ENCODE data around the gene SORBS1. TPM values are rescaled to one million over a fixed set of nuclear protein-coding genes. Genes with fewer than 3 reads are reported as not detected.

Gene SORBS1
- total and polyA plus RNA-seq, 3 experiments from 2014 or later, result 0.28 to 1.7 (median 0.92) TPM

- no peaks in the 10 kb centered on the region for H3K36me3 Mint-ChIP-seq
- Histone ChIP-seq H3K4me1 (ENCODE audit: insufficient read depth, low read length) (no peaks in the 10 kb centered on the region), H3K27ac (ENCODE audit: low read depth, low read length) (no peak overlapping the region), H3K9me3 (ENCODE audit: low read length) (no peaks in the 10 kb centered on the region), H3K27me3 (ENCODE audit: insufficient read depth, low read length, poor library complexity, severe bottlenecking) (no peaks in the 10 kb centered on the region), H3K36me3 (ENCODE audit: insufficient read depth, low read length) (no peaks in the 10 kb centered on the region), H3K4me3 (ENCODE audit: low read length) (no peak overlapping the region)
- ChIA-PET POLR2A (no interaction called here), CTCF (interaction anchor here (1.3 kb wide), 1 partner anchor 151 kb away, joined by 3 read pairs; the partner anchor contains the start of gene TCTN3)
- no peak overlapping the region for H3K27ac Mint-ChIP-seq
- H3K27me3 Mint-ChIP-seq, result peaks cover 0 to 2% of the 10 kb centered on the region in 2 donors
- no peak for DNase-seq
- H3K4me1 Mint-ChIP-seq, result no peaks in the 10 kb centered on the region
- H3K9me3 Mint-ChIP-seq, result no peaks in the 10 kb centered on the region
- H3K4me3 Mint-ChIP-seq, result no peak overlapping the region
Measured at GRCh38 chr10:95542761-95543160, 18.4 kb downstream of the SORBS1 start.

GRCh38 chr10:95542330-95542729 is 18.8 kb downstream of the SORBS1 start:
- CTCF ChIA-PET, result no interaction called here
- POLR2A ChIA-PET, result no interaction called here
- Mint-ChIP-seq H3K36me3 (no peaks in the 10 kb centered on the region), H3K27ac (peak overlapping the region in 1 of 8 donors; percentile 64), H3K4me3 (no peak overlapping the region), H3K4me1 (no peaks in the 10 kb centered on the region), H3K27me3 (peaks cover 0 to 2% of the 10 kb centered on the region in 2 donors), H3K9me3 (no peaks in the 10 kb centered on the region)
- Histone ChIP-seq H3K27me3 (ENCODE audit: insufficient read depth, low read length, poor library complexity, severe bottlenecking) (no peaks in the 10 kb centered on the region), H3K4me1 (ENCODE audit: insufficient read depth, low read length) (no peaks in the 10 kb centered on the region), H3K27ac (ENCODE audit: low read depth, low read length) (no peak overlapping the region), H3K36me3 (ENCODE audit: insufficient read depth, low read length) (no peaks in the 10 kb centered on the region), H3K9me3 (ENCODE audit: low read length) (no peaks in the 10 kb centered on the region), H3K4me3 (ENCODE audit: low read length) (no peak overlapping the region)
- no peak for DNase-seq

- no peaks in the 10 kb centered on the region for H3K9me3 ChIP-seq (ENCODE audit: low read length)
- no peak overlapping the region for H3K27ac Mint-ChIP-seq
- H3K9me3 Mint-ChIP-seq, result no peaks in the 10 kb centered on the region
- H3K27ac ChIP-seq (ENCODE audit: low read depth, low read length), result no peak overlapping the region
- H3K4me3 Mint-ChIP-seq, result no peak overlapping the region
- no peak overlapping the region for H3K4me3 ChIP-seq (ENCODE audit: low read length)
- CTCF ChIA-PET, result no interaction called here
- no peaks in the 10 kb centered on the region for H3K4me1 ChIP-seq (ENCODE audit: insufficient read depth, low read length)
- no peak for DNase-seq
- H3K27me3 ChIP-seq (ENCODE audit: insufficient read depth, low read length, poor library complexity, severe bottlenecking), result no peaks in the 10 kb centered on the region
- H3K4me1 Mint-ChIP-seq, result no peaks in the 10 kb centered on the region
- POLR2A ChIA-PET, result no interaction called here
- no peaks in the 10 kb centered on the region for H3K36me3 Mint-ChIP-seq
- no peaks in the 10 kb centered on the region for H3K36me3 ChIP-seq (ENCODE audit: insufficient read depth, low read length)
- H3K27me3 Mint-ChIP-seq, result peaks cover 0 to 5% of the 10 kb centered on the region in 2 donors
Measured at GRCh38 chr10:95540514-95541052, 20.6 kb downstream of the SORBS1 start.

- Histone ChIP-seq H3K4me3 (ENCODE audit: low read length) (no peak overlapping the region), H3K27ac (ENCODE audit: low read depth, low read length) (no peak overlapping the region), H3K9me3 (ENCODE audit: low read length) (no peaks in the 10 kb centered on the region), H3K4me1 (ENCODE audit: insufficient read depth, low read length) (no peaks in the 10 kb centered on the region), H3K36me3 (ENCODE audit: insufficient read depth, low read length) (no peaks in the 10 kb centered on the region), H3K27me3 (ENCODE audit: insufficient read depth, low read length, poor library complexity, severe bottlenecking) (no peaks in the 10 kb centered on the region)
- Mint-ChIP-seq H3K27ac (no peak overlapping the region), H3K9me3 (no peaks in the 10 kb centered on the region), H3K27me3 (peaks cover 0 to 3% of the 10 kb centered on the region in 2 donors), H3K4me3 (no peak overlapping the region), H3K4me1 (no peaks in the 10 kb centered on the region), H3K36me3 (no peaks in the 10 kb centered on the region)
- DNase-seq, result no peak
- ChIA-PET POLR2A (no interaction called here), CTCF (no interaction called here)
Measured at GRCh38 chr10:95539560-95540284, 21.4 kb downstream of the SORBS1 start.

GRCh38 chr10:95538412-95538811 is 22.8 kb downstream of the SORBS1 start:
- Histone ChIP-seq H3K27ac (ENCODE audit: low read depth, low read length) (no peak overlapping the region), H3K9me3 (ENCODE audit: low read length) (no peaks in the 10 kb centered on the region), H3K36me3 (ENCODE audit: insufficient read depth, low read length) (no peaks in the 10 kb centered on the region), H3K4me3 (ENCODE audit: low read length) (no peak overlapping the region), H3K27me3 (ENCODE audit: insufficient read depth, low read length, poor library complexity, severe bottlenecking) (no peaks in the 10 kb centered on the region), H3K4me1 (ENCODE audit: insufficient read depth, low read length) (no peaks in the 10 kb centered on the region)
- no peak for DNase-seq
- Mint-ChIP-seq H3K27ac (no peak overlapping the region), H3K9me3 (no peaks in the 10 kb centered on the region), H3K36me3 (no peaks in the 10 kb centered on the region), H3K4me1 (no peaks in the 10 kb centered on the region), H3K4me3 (no peak overlapping the region), H3K27me3 (peaks cover 0 to 3% of the 10 kb centered on the region in 2 donors)
- ChIA-PET POLR2A (no interaction called here), CTCF (interaction anchor here (0.6 kb wide), 1 partner anchor 71 kb away, joined by 3 read pairs; no protein-coding TSS in a partner anchor)

- H3K4me1 ChIP-seq (ENCODE audit: insufficient read depth, low read length), result no peaks in the 10 kb centered on the region
- H3K4me1 Mint-ChIP-seq, result no peaks in the 10 kb centered on the region
- no peaks in the 10 kb centered on the region for H3K9me3 ChIP-seq (ENCODE audit: low read length)
- H3K27ac Mint-ChIP-seq, result no peak overlapping the region
- H3K4me3 ChIP-seq (ENCODE audit: low read length), result no peak overlapping the region
- DNase-seq, result no peak
- no peaks in the 10 kb centered on the region for H3K36me3 ChIP-seq (ENCODE audit: insufficient read depth, low read length)
- no peaks in the 10 kb centered on the region for H3K36me3 Mint-ChIP-seq
- no peaks in the 10 kb centered on the region for H3K27me3 ChIP-seq (ENCODE audit: insufficient read depth, low read length, poor library complexity, severe bottlenecking)
- no peak overlapping the region for H3K4me3 Mint-ChIP-seq
- H3K27me3 Mint-ChIP-seq, result peaks cover 0 to 3% of the 10 kb centered on the region in 2 donors
- CTCF ChIA-PET, result no interaction called here
- no peaks in the 10 kb centered on the region for H3K9me3 Mint-ChIP-seq
- POLR2A ChIA-PET, result no interaction called here
- H3K27ac ChIP-seq (ENCODE audit: low read depth, low read length), result no peak overlapping the region
Measured at GRCh38 chr10:95537542-95537927, 23.6 kb downstream of the SORBS1 start.

- Mint-ChIP-seq H3K4me1 (no peaks in the 10 kb centered on the region), H3K36me3 (no peaks in the 10 kb centered on the region), H3K4me3 (no peak overlapping the region), H3K27me3 (peaks cover 0 to 6% of the 10 kb centered on the region in 2 donors), H3K27ac (no peak overlapping the region), H3K9me3 (no peaks in the 10 kb centered on the region)
- Histone ChIP-seq H3K4me3 (ENCODE audit: low read length) (no peak overlapping the region), H3K27ac (ENCODE audit: low read depth, low read length) (no peak overlapping the region), H3K36me3 (ENCODE audit: insufficient read depth, low read length) (no peaks in the 10 kb centered on the region), H3K27me3 (ENCODE audit: insufficient read depth, low read length, poor library complexity, severe bottlenecking) (no peaks in the 10 kb centered on the region), H3K4me1 (ENCODE audit: insufficient read depth, low read length) (no peaks in the 10 kb centered on the region), H3K9me3 (ENCODE audit: low read length) (no peaks in the 10 kb centered on the region)
- DNase-seq, result no peak
- ChIA-PET CTCF (no interaction called here), POLR2A (no interaction called here)
Measured at GRCh38 chr10:95536894-95537541, 24.2 kb downstream of the SORBS1 start.

GRCh38 chr10:95536017-95536416 is 25.2 kb downstream of the SORBS1 start:
- Histone ChIP-seq H3K9me3 (ENCODE audit: low read length) (no peaks in the 10 kb centered on the region), H3K4me3 (ENCODE audit: low read length) (no peak overlapping the region), H3K27ac (ENCODE audit: low read depth, low read length) (no peak overlapping the region), H3K27me3 (ENCODE audit: insufficient read depth, low read length, poor library complexity, severe bottlenecking) (no peaks in the 10 kb centered on the region), H3K36me3 (ENCODE audit: insufficient read depth, low read length) (no peaks in the 10 kb centered on the region), H3K4me1 (ENCODE audit: insufficient read depth, low read length) (no peaks in the 10 kb centered on the region)
- H3K4me1 Mint-ChIP-seq, result no peaks in the 10 kb centered on the region
- no peaks in the 10 kb centered on the region for H3K9me3 Mint-ChIP-seq
- no peak for DNase-seq
- ChIA-PET POLR2A (no interaction called here), CTCF (interaction anchor here (1.3 kb wide), 1 partner anchor 14 kb away, joined by 3 read pairs; no protein-coding TSS in a partner anchor)
- peaks cover 0 to 6% of the 10 kb centered on the region in 2 donors for H3K27me3 Mint-ChIP-seq
- H3K36me3 Mint-ChIP-seq, result no peaks in the 10 kb centered on the region
- no peak overlapping the region for H3K4me3 Mint-ChIP-seq
- no peak overlapping the region for H3K27ac Mint-ChIP-seq

Data from CD8-positive, alpha-beta memory T cell (primary cell).